K562 (cell line): ENCODE data around the gene CAPZA1. TPM values are rescaled to one million over a fixed set of nuclear protein-coding genes. Genes with fewer than 3 reads are reported as not detected.

Experiments
- ADNP ChIP-seq: fragments of 200-800 bp; sonication (Bioruptor generic); IDR thresholded peaks from 2 replicates; pipeline ENCODE4 v1.6.1; 2016; ENCODE audit warnings: missing genetic modification characterization, missing compliant biosample characterization
- CBX1 ChIP-seq: sonication (generic); IDR thresholded peaks from 2 replicates; pipeline ENCODE4 v1.6.1; 2016; ENCODE audit warnings: antibody characterized with exemption, low read depth, mild to moderate bottlenecking
- CHD4 ChIP-seq: fragments of 200-600 bp; sonication (generic); IDR thresholded peaks from 3 replicates; pipeline ENCODE4 v1.6.1; 2012; ENCODE audit warnings: low read depth, mild to moderate bottlenecking, mixed read lengths, low read length, inconsistent platforms; ENCODE audit not compliant: insufficient read depth, insufficient replicate concordance, poor library complexity, severe bottlenecking
- DNMT1 ChIP-seq: fragments of 450-650 bp; IDR thresholded peaks from 2 replicates; pipeline ENCODE4 v1.6.1; 2016; ENCODE audit warnings: antibody characterized with exemption, mild to moderate bottlenecking
- E2F3 ChIP-seq: fragments of 250-450 bp; sonication (Bioruptor Pico); IDR thresholded peaks from 2 replicates; pipeline ENCODE4 v1.4.0; 2020; ENCODE audit warnings: mild to moderate bottlenecking
- EP400 ChIP-seq: fragments of 450-650 bp; IDR thresholded peaks from 2 replicates; pipeline ENCODE4 v1.6.1; 2017; ENCODE audit warnings: antibody characterized with exemption, mild to moderate bottlenecking, moderate library complexity
- GATAD2B ChIP-seq: fragments of 450-650 bp; IDR thresholded peaks from 2 replicates; pipeline ENCODE4 v1.6.1; 2017; ENCODE audit warnings: mild to moderate bottlenecking, borderline replicate concordance
- KDM1A ChIP-seq, 2 experiments: fragments of 450-650 bp; IDR thresholded peaks; 2 replicates each; pipeline ENCODE4 v1.6.1; 2016; ENCODE audit warnings: mild to moderate bottlenecking in 2 of 2
- KDM4B ChIP-seq, 2 experiments: fragments of 450-650 bp in 1 of 2; sonication (generic) in 1 of 2; IDR thresholded peaks; 2 replicates each; pipeline ENCODE4 v1.6.1; 2016 to 2017; ENCODE audit warnings: borderline replicate concordance in 2 of 2, antibody characterized with exemption in 1 of 2, low read depth in 1 of 2, mild to moderate bottlenecking in 1 of 2
- NEUROD1 ChIP-seq: fragments of 150-350 bp; IDR thresholded peaks from 2 replicates; pipeline ENCODE4 v1.6.1; 2014; ENCODE audit warnings: borderline replicate concordance, low read length, low read depth; ENCODE audit not compliant: partially characterized antibody
- PTBP1 ChIP-seq: fragments of 200-400 bp; formaldehyde crosslinking; IDR thresholded peaks from 2 replicates; pipeline ENCODE4 v1.6.1; 2017; ENCODE audit warnings: low read depth, low read length
- SMAD2 ChIP-seq: fragments of 150-350 bp; IDR thresholded peaks from 2 replicates; pipeline ENCODE4 v1.6.1; 2014; ENCODE audit warnings: low read depth, mild to moderate bottlenecking, low read length
- STAG1 ChIP-seq: sonication (generic); formaldehyde crosslinking; IDR thresholded peaks from 2 replicates; pipeline ENCODE4 v1.5.0; 2020; ENCODE audit warnings: missing genetic modification reagents, borderline replicate concordance
- TGIF2 ChIP-seq: sonication (generic); formaldehyde crosslinking; IDR thresholded peaks from 2 replicates; pipeline ENCODE4 v1.8.1; 2022; ENCODE audit warnings: mild to moderate bottlenecking, missing genetic modification reagents, moderate library complexity
- TRIM28 ChIP-seq: fragments of 450-650 bp; IDR thresholded peaks from 2 replicates; pipeline ENCODE4 v1.6.1; 2017
- WHSC1 ChIP-seq: IDR thresholded peaks from one replicate; pipeline ENCODE4 v1.6.1; 2012; ENCODE audit warnings: low read length, control low read depth, inconsistent platforms
- ZNF174 ChIP-seq: fragments of 250-450 bp; sonication (Bioruptor Pico); IDR thresholded peaks from 2 replicates; pipeline ENCODE4 v1.4.0; 2020; ENCODE audit warnings: mild to moderate bottlenecking
- polyA plus RNA-seq, 8 experiments: library from polyadenylated mRNA; depleted of rRNA in 4 of 8; stranded (reverse) in 5 of 8; unstranded in 3 of 8; fragments of >200 nt; fragmentation: Nextera tagmentation in 2 of 8; fragmentation: Illumina TruSeq in 1 of 8; extraction: Ambion mirVana in 2 of 8; extraction: Trizol in 1 of 8; gene quantifications; 2 replicates each; pipeline versions ENCODE4 v1.2.1 to v1.2.3, GENCODE V29; 2011 to 2014; ENCODE audit warnings: inconsistent platforms in 1 of 8, missing spikeins in 1 of 8
- total RNA-seq, 7 experiments: library from RNA; depleted of rRNA in 6 of 7; stranded (reverse); fragments of >200 nt in 6 of 7; fragmentation: Illumina TruSeq in 2 of 7; extraction: Trizol in 2 of 7; gene quantifications; 2 replicates each; pipeline versions ENCODE4 v1.2.1 to v1.2.3, GENCODE V29; 2011 to 2021; ENCODE audit warnings: low replicate concordance in 1 of 7
- TF ChIP-seq, protein P1 (sequence below), 2 experiments: fragments of 450-650 bp; conservative IDR thresholded peaks; 2 replicates each; pipeline ENCODE4 v1.6.1; 2017; ENCODE audit warnings: mild to moderate bottlenecking in 2 of 2, moderate library complexity in 2 of 2
- TF ChIP-seq, protein P2 (sequence below): fragments of 450-650 bp; conservative IDR thresholded peaks from 2 replicates; pipeline ENCODE4 v1.6.1; 2016; ENCODE audit warnings: missing genetic modification characterization, low read depth, mild to moderate bottlenecking, control low read depth, missing compliant biosample characterization

CAPZA1 gene
- total and polyA plus RNA-seq, 9 of the 15 experiments (the other 6 are each of a cell fraction or from before 2014, with no cell fraction given): 237 to 1,020 (median 306) TPM

DNA sequence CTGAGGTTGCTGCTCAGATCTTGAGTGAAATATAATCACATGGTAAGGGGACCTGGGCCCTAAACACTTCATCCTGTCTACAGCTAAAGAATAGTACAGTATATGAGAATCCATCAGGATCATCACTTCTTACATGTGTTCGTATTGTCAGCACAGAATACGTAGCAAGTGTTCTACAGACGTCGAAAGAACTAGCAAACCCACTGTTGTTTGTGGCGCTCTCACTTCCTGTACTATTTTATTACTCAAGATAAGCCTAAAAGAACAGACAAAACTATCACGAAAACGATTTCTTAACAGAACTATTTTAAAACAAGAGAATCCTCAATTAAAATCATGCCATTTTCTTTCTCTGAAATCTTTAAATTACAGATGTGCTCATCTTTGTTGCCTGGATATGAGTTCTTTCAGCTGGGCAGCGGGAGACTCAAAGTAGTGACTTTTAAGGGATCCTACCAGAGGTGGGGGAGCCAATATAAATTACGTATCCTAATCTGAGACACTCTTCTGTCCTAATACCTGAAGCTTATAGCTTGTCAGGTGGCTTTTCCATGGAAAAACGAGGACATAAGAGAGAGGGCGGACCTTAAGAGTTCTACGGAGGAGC lies 1.4 kb upstream of the CAPZA1 start (continued):
- TF ChIP-seq STAG1 (CRISPR knock-in tag): no peak
- TF ChIP-seq ADNP (tag): no peak
- TF ChIP-seq GATAD2B: peak; percentile 19; the same call in 1 of the 2 replicates
- TF ChIP-seq PTBP1: no peak
- TF ChIP-seq TGIF2 (CRISPR knock-in tag): no peak
- no peak; the same call in 1 of the 2 replicates for TF ChIP-seq EP400
- TF ChIP-seq CBX1: no peak
- no peak for TF ChIP-seq SMAD2
- TF ChIP-seq NEUROD1: no peak
- TF ChIP-seq ZNF174 (CRISPR knock-in tag): 0 out of 2 replicates have a peak, but pooled peaks have one; percentile 12
- TF ChIP-seq E2F3 (CRISPR knock-in tag): no peak
- TF ChIP-seq CHD4: no peak
- no peak for TF ChIP-seq KDM1A (IDR thresholded peaks at IDR 0.05)
- TF ChIP-seq, protein P1, sequence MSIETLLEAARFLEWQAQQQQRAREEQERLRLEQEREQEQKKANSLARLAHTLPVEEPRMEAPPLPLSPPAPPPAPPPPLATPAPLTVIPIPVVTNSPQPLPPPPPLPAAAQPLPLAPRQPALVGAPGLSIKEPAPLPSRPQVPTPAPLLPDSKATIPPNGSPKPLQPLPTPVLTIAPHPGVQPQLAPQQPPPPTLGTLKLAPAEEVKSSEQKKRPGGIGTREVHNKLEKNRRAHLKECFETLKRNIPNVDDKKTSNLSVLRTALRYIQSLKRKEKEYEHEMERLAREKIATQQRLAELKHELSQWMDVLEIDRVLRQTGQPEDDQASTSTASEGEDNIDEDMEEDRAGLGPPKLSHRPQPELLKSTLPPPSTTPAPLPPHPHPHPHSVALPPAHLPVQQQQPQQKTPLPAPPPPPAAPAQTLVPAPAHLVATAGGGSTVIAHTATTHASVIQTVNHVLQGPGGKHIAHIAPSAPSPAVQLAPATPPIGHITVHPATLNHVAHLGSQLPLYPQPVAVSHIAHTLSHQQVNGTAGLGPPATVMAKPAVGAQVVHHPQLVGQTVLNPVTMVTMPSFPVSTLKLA (conservative IDR thresholded peaks at IDR 0.05): peak; percentile 26 to 33; a peak in 3 of 4 replicates
- no peak for TF ChIP-seq WHSC1
- TF ChIP-seq KDM4B (IDR thresholded peaks at IDR 0.05; ENCODE audit: borderline replicate concordance in 2 of 2, low read depth in 1 of 2): peak in 1 of 2 experiments; percentile 46; a peak in 1 of 4 replicates
- TF ChIP-seq DNMT1: 0 out of 2 replicates have a peak, but pooled peaks have one; percentile 38
- TF ChIP-seq, protein P2, sequence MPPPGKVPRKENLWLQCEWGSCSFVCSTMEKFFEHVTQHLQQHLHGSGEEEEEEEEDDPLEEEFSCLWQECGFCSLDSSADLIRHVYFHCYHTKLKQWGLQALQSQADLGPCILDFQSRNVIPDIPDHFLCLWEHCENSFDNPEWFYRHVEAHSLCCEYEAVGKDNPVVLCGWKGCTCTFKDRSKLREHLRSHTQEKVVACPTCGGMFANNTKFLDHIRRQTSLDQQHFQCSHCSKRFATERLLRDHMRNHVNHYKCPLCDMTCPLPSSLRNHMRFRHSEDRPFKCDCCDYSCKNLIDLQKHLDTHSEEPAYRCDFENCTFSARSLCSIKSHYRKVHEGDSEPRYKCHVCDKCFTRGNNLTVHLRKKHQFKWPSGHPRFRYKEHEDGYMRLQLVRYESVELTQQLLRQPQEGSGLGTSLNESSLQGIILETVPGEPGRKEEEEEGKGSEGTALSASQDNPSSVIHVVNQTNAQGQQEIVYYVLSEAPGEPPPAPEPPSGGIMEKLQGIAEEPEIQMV (tag): no peak
- TF ChIP-seq TRIM28: no peak
- TF ChIP-seq, all 486 proteins: peak for 25
